Keratinocyte (primary cell): Measurements from ENCODE around the gene KCNH2. TPM values are rescaled to one million over a fixed set of nuclear protein-coding genes. Genes with fewer than 3 reads are reported as not detected.

ENCODE experiments used
- DNase-seq: peaks from one replicate; pipeline ENCODE4 v3.0.0-alpha.2; 2011; ENCODE audit warnings: low read depth, missing footprints, low spot score
- FAIRE-seq: peaks from 2 replicates; lab custom pipeline; 2011; peaks lifted over from hg19 to GRCh38; lab: Jason Lieb, UNC
- H2AFZ ChIP-seq: 2 replicates; pipeline ENCODE4 v1.6.0; 2012; ENCODE audit warnings: low read length, control low read depth, inconsistent platforms; ENCODE audit not compliant: control insufficient read depth
- H3K27ac ChIP-seq: 2 replicates; pipeline ENCODE4 v1.5.1; 2011; ENCODE audit warnings: low read length; ENCODE audit not compliant: control insufficient read depth, insufficient read depth
- H3K27me3 ChIP-seq: 3 replicates; pipeline ENCODE4 v1.6.0; 2011; ENCODE audit warnings: low read length; ENCODE audit not compliant: control insufficient read depth, insufficient read depth; ENCODE audit errors: extremely low read depth
- H3K36me3 ChIP-seq, 2 experiments: 2 replicates in 1 of 2; 3 replicates in 1 of 2; pipeline ENCODE4 v1.5.1; 2011; ENCODE audit warnings: low read length in 2 of 2, mild to moderate bottlenecking in 1 of 2; ENCODE audit not compliant: control insufficient read depth in 2 of 2, insufficient read depth in 2 of 2; ENCODE audit errors: extremely low read depth in 1 of 2
- H3K4me1 ChIP-seq: 3 replicates; pipeline ENCODE4 v1.5.1; 2011; ENCODE audit warnings: low read length; ENCODE audit not compliant: control insufficient read depth, insufficient read depth; ENCODE audit errors: extremely low read depth
- H3K4me2 ChIP-seq: 3 replicates; pipeline ENCODE4 v1.6.0; 2011; ENCODE audit warnings: low read depth, low read length; ENCODE audit not compliant: control insufficient read depth, insufficient read depth; ENCODE audit errors: extremely low read depth
- H3K4me3 ChIP-seq, 3 experiments: fragments of 200-600 bp in 1 of 3; sonication (generic) in 1 of 3; 2 replicates in 2 of 3; 3 replicates in 1 of 3; pipeline ENCODE4 v1.5.1; 2011 to 2016; ENCODE audit warnings: low read length in 3 of 3, mild to moderate bottlenecking in 3 of 3, control low read depth in 2 of 3, inconsistent platforms in 1 of 3, low read depth in 1 of 3, mixed read lengths in 1 of 3, mixed run types in 1 of 3, moderate library complexity in 1 of 3; ENCODE audit not compliant: control insufficient read depth in 2 of 3, insufficient read depth in 2 of 3; ENCODE audit errors: extremely low read depth in 1 of 3
- H3K79me2 ChIP-seq: 2 replicates; pipeline ENCODE4 v1.6.0; 2012; ENCODE audit warnings: low read length; ENCODE audit not compliant: control insufficient read depth, insufficient read depth
- H3K9ac ChIP-seq: 3 replicates; pipeline ENCODE4 v1.6.0; 2011; ENCODE audit warnings: low read length; ENCODE audit not compliant: control insufficient read depth, insufficient read depth; ENCODE audit errors: extremely low read depth
- H3K9me1 ChIP-seq: 3 replicates; pipeline ENCODE4 v1.6.0; 2011; ENCODE audit warnings: low read length; ENCODE audit not compliant: control insufficient read depth, insufficient read depth; ENCODE audit errors: extremely low read depth
- H3K9me3 ChIP-seq: 2 replicates; pipeline ENCODE4 v1.5.1; 2012; ENCODE audit warnings: low read depth, low read length; ENCODE audit not compliant: control insufficient read depth
- H4K20me1 ChIP-seq: 3 replicates; pipeline ENCODE4 v1.6.0; 2011; ENCODE audit warnings: low read length; ENCODE audit not compliant: control insufficient read depth, insufficient read depth; ENCODE audit errors: extremely low read depth
- CTCF ChIP-seq, 3 experiments: IDR thresholded peaks in 1 of 3; conservative IDR thresholded peaks in 1 of 3; optimal IDR thresholded peaks in 1 of 3; 2 replicates in 2 of 3; 3 replicates in 1 of 3; pipeline versions ENCODE3 to v1.5.1; 2011; ENCODE audit warnings: low read length in 3 of 3, mild to moderate bottlenecking in 3 of 3, moderate library complexity in 2 of 3, control low read depth in 1 of 3, inconsistent platforms in 1 of 3; ENCODE audit not compliant: insufficient read depth in 2 of 3; ENCODE audit errors: extremely low read depth in 1 of 3
- EZH2 ChIP-seq: IDR thresholded peaks from one replicate; pipeline ENCODE4 v1.6.1; 2012; ENCODE audit warnings: inconsistent platforms, mild to moderate bottlenecking, low read length, moderate library complexity
- dilution Hi-C: fragments of 300-500 bp; cut with MboI; formaldehyde crosslinking; loops from one replicate; pipeline ENCODE4 v1.7.0; 2020; ENCODE audit warnings: low sequenced_read_pairs; ENCODE audit not compliant: extremely low pct_ligation_motif_present
- polyA plus RNA-seq, 5 experiments: library from polyadenylated mRNA; depleted of rRNA in 3 of 5; stranded (reverse) in 3 of 5; stranded (forward) in 1 of 5; unstranded in 1 of 5; fragments of >200 nt; gene quantifications; 1 replicate in 1 of 5; 2 replicates in 3 of 5; 3 replicates in 1 of 5; pipeline versions ENCODE4 v1.2.1 to v1.2.3, GENCODE V29; 2011 to 2012; ENCODE audit warnings: missing spikeins in 2 of 5, low read depth in 1 of 5, low replicate concordance in 1 of 5

The KCNH2 gene
- polyA plus RNA-seq, 1 donor (not counting 4 experiments of a cell fraction or from before 2014, with no cell fraction given): 0.03 TPM

- no peak for DNase-seq
- H3K4me1 ChIP-seq: peaks cover 34% of the 10 kb centered on the region
- H3K9me3 ChIP-seq: no peaks in the 10 kb centered on the region
- H3K4me2 ChIP-seq: no peak overlapping the region
- H3K27ac ChIP-seq: no peak overlapping the region
- H3K9ac ChIP-seq: no peak overlapping the region
- H3K9me1 ChIP-seq: no peaks in the 10 kb centered on the region
- H2AFZ ChIP-seq: no peak overlapping the region
- H3K36me3 ChIP-seq: no peaks in the 10 kb centered on the region
- no peak overlapping the region for H3K4me3 ChIP-seq
- H3K79me2 ChIP-seq: no peaks in the 10 kb centered on the region
- no peaks in the 10 kb centered on the region for H3K27me3 ChIP-seq
- dilution Hi-C loops: no loop called here
- no peak for FAIRE-seq
- H4K20me1 ChIP-seq: no peaks in the 10 kb centered on the region
- TF ChIP-seq EZH2: no peak
- TF ChIP-seq CTCF (optimal IDR thresholded peaks at IDR 0.05 in 1 of 3, IDR thresholded peaks at IDR 0.05 in 1 of 3, conservative IDR thresholded peaks at IDR 0.05 in 1 of 3; ENCODE audit: extremely low read depth in 1 of 3, insufficient read depth in 2 of 3, low read length in 3 of 3): no peak
These were observed 38.7 kb downstream of the KCNH2 start for GRCh38 chr7:150939466-150939865.

- no peaks in the 10 kb centered on the region for H3K79me2 ChIP-seq
- no peak overlapping the region for H3K27ac ChIP-seq
- FAIRE-seq (no peak), DNase-seq (no peak)
- dilution Hi-C loops: no loop called here
- H3K9ac ChIP-seq: no peak overlapping the region
- no peak overlapping the region for H3K4me2 ChIP-seq
- no peak overlapping the region for H2AFZ ChIP-seq
- H3K9me1 ChIP-seq: no peaks in the 10 kb centered on the region
- H3K36me3 ChIP-seq: no peaks in the 10 kb centered on the region
- H3K4me1 ChIP-seq: peaks cover 30% of the 10 kb centered on the region
- no peak overlapping the region for H3K4me3 ChIP-seq
- H3K9me3 ChIP-seq: no peaks in the 10 kb centered on the region
- H4K20me1 ChIP-seq: no peaks in the 10 kb centered on the region
- TF ChIP-seq EZH2: no peak
- TF ChIP-seq CTCF (optimal IDR thresholded peaks at IDR 0.05 in 1 of 3, IDR thresholded peaks at IDR 0.05 in 1 of 3, conservative IDR thresholded peaks at IDR 0.05 in 1 of 3; ENCODE audit: extremely low read depth in 1 of 3, insufficient read depth in 2 of 3, low read length in 3 of 3): no peak
- no peaks in the 10 kb centered on the region for H3K27me3 ChIP-seq
These were observed 39.1 kb downstream of the KCNH2 start for GRCh38 chr7:150939052-150939451.
